Tibial nerve (tissue), 4 donors: Measurements from ENCODE around the gene RABGGTA.
"Not testable (repeated sequence)": the region's sequence is repeated elsewhere in the genome, so short reads cannot be mapped to it uniquely, and the experiment has no call there.

ENCODE experiments used
- CTCF ChIP-seq, 5 experiments: fragments of 200-600 bp in 3 of 5; fragments of 450-650 bp in 2 of 5; sonication (generic) in 3 of 5; IDR thresholded peaks; one replicate each; pipeline ENCODE4 v1.5.1; 2016 to 2019; ENCODE audit warnings: antibody characterized with exemption in 5 of 5, mild to moderate bottlenecking in 3 of 5, moderate library complexity in 2 of 5
- EP300 ChIP-seq, 2 donors: sonication (generic); formaldehyde crosslinking; IDR thresholded peaks; one replicate each; pipeline ENCODE4 v1.6.1; 2017; ENCODE audit warnings: antibody characterized with exemption in 2 of 2, mild to moderate bottlenecking in 1 of 2
- POLR2A ChIP-seq, 2 donors: fragments of 450-650 bp; IDR thresholded peaks; one replicate each; pipeline ENCODE4 v1.6.1; 2017; ENCODE audit warnings: antibody characterized with exemption in 2 of 2, mild to moderate bottlenecking in 2 of 2, moderate library complexity in 2 of 2

- TF ChIP-seq CTCF, POLR2A, EP300 (IDR thresholded peaks at IDR 0.05): not testable (repeated sequence)
Observed at GRCh38 chr14:24216876-24217275, 54.5 kb downstream of the RABGGTA start.
